Renal cortical epithelial cell (primary cell): ENCODE results near the gene GPD2. TPM values are rescaled to one million over a fixed set of nuclear protein-coding genes. Genes with fewer than 3 reads are reported as not detected.

Experiments used
- DNase-seq: peaks from one replicate; pipeline ENCODE4 v3.0.0-alpha.2; 2011; ENCODE audit warnings: low read depth
- total RNA-seq: library from RNA; depleted of rRNA; stranded (reverse); fragments of >200 nt; gene quantifications from 2 replicates; pipeline ENCODE4 v1.2.3, GENCODE V29; 2014

The GPD2 gene
- total RNA-seq, 1 donor from 2014 or later: 117 TPM

- DNase-seq: no peak
Measured at GRCh38 chr2:156436497-156437085, 412 bp downstream of the GPD2 start.

GRCh38 chr2:156437272-156437930 lies 1.2 kb downstream of the GPD2 start:
- no peak for DNase-seq

- DNase-seq: no peak
Measured at GRCh38 chr2:156437931-156438410, 1.8 kb downstream of the GPD2 start.

GRCh38 chr2:156443089-156443488 lies 6.9 kb downstream of the GPD2 start:
- no peak for DNase-seq

- DNase-seq: peak; percentile 86
Measured at GRCh38 chr2:156445296-156446220, 9.4 kb downstream of the GPD2 start.

- DNase-seq: no peak
Measured at GRCh38 chr2:156447761-156448160, 11.6 kb downstream of the GPD2 start.

GRCh38 chr2:156448766-156449165 lies 12.6 kb downstream of the GPD2 start:
- no peak for DNase-seq

- DNase-seq: peak; percentile 86
Measured at GRCh38 chr2:156452971-156453370, 16.8 kb downstream of the GPD2 start.

GRCh38 chr2:156455361-156455975 lies 19.3 kb downstream of the GPD2 start:
- DNase-seq: peak; percentile 91

GRCh38 chr2:156456616-156457015 lies 20.4 kb downstream of the GPD2 start:
- peak; percentile 96 for DNase-seq

- DNase-seq: no peak
Measured at GRCh38 chr2:156457523-156458517, 21.6 kb downstream of the GPD2 start.

GRCh38 chr2:156459720-156460119 lies 23.5 kb downstream of the GPD2 start:
- DNase-seq: no peak

- DNase-seq: no peak
Measured at GRCh38 chr2:156464106-156464505, 27.9 kb downstream of the GPD2 start.

- DNase-seq: no peak
Measured at GRCh38 chr2:156465573-156465972, 29.4 kb downstream of the GPD2 start.

- peak; percentile 29 for DNase-seq
Measured at GRCh38 chr2:156466739-156467405, 30.7 kb downstream of the GPD2 start.

- DNase-seq: no peak
Measured at GRCh38 chr2:156470975-156471583, 34.9 kb downstream of the GPD2 start.

- DNase-seq: no peak
Measured at GRCh38 chr2:156471762-156472161, 35.6 kb downstream of the GPD2 start.

- no peak for DNase-seq
Measured at GRCh38 chr2:156472686-156473085, 36.5 kb downstream of the GPD2 start.

GRCh38 chr2:156473445-156473844 lies 37.3 kb downstream of the GPD2 start:
- no peak for DNase-seq

GRCh38 chr2:156474401-156474800 lies 38.2 kb downstream of the GPD2 start:
- DNase-seq: no peak
